GM12875 (cell line): Measurements from ENCODE around the gene PTPRS.

ENCODE experiments used
- H3K4me3 ChIP-seq: one replicate; pipeline ENCODE4 v1.5.1; 2011; ENCODE audit warnings: low read depth, low read length, control low read depth
- TF ChIP-seq, protein P1 (sequence below): IDR thresholded peaks from 2 replicates; pipeline ENCODE4 v1.5.1; 2011; ENCODE audit warnings: low read depth, mild to moderate bottlenecking, control low read depth, inconsistent platforms, low read length, moderate library complexity, borderline replicate concordance; ENCODE audit not compliant: insufficient read depth

PTPRS gene

DNA sequence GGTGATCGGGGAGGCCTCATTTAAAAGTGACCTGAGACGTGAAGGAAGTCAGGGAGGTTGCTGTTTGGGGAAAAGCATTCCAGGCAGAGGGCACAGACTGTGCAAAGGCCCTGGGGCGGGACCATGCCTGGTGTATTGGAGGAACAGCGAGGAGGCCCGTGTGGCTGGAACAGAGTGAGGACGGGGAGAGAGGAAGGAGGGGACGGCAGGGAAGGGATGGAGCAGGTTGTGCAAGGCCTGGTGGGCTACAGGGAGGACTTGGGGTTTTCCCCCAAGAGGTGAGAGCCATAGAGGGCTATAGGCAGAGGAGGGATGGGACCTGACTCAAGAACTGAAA is 17.2 kb downstream of the PTPRS start:
- H3K4me3 ChIP-seq = no peak overlapping the region
- TF ChIP-seq, protein P1, sequence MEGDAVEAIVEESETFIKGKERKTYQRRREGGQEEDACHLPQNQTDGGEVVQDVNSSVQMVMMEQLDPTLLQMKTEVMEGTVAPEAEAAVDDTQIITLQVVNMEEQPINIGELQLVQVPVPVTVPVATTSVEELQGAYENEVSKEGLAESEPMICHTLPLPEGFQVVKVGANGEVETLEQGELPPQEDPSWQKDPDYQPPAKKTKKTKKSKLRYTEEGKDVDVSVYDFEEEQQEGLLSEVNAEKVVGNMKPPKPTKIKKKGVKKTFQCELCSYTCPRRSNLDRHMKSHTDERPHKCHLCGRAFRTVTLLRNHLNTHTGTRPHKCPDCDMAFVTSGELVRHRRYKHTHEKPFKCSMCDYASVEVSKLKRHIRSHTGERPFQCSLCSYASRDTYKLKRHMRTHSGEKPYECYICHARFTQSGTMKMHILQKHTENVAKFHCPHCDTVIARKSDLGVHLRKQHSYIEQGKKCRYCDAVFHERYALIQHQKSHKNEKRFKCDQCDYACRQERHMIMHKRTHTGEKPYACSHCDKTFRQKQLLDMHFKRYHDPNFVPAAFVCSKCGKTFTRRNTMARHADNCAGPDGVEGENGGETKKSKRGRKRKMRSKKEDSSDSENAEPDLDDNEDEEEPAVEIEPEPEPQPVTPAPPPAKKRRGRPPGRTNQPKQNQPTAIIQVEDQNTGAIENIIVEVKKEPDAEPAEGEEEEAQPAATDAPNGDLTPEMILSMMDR = no peak

GRCh38 chr19:5321851-5322681 is 18.5 kb downstream of the PTPRS start:
- H3K4me3 ChIP-seq = peak overlapping the region; percentile 21
- TF ChIP-seq, protein P1 = peak; percentile 49

- TF ChIP-seq, protein P1 = no peak
- H3K4me3 ChIP-seq = no peak overlapping the region
Measured at GRCh38 chr19:5321066-5321642, 19.5 kb downstream of the PTPRS start.

DNA sequence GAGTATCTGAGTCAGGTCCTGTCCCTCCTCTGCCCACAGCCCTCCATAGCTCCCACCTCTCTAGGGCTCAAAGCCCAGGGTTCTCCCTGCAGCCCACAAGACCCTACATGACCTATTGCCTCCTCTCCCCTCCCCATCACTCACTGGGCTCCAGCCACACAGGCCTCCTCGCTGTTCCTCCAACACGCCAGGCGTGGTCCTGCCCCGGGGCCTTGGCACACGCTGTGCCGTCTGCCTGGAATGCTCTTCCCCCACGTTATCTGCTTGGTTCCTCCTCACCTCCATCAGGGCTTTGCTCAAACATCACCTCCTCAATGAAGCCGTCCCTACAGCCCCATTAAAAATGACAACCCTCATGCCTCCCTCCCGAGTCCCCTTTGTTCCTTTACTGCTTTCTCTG is 21.1 kb downstream of the PTPRS start:
- TF ChIP-seq, protein P1 = no peak
- H3K4me3 ChIP-seq = no peak overlapping the region

- TF ChIP-seq, protein P1 = no peak
- H3K4me3 ChIP-seq = no peak overlapping the region
Measured at GRCh38 chr19:5318306-5318705, 22.3 kb downstream of the PTPRS start.

- TF ChIP-seq, protein P1 = no peak
- H3K4me3 ChIP-seq = no peak overlapping the region
Measured at GRCh38 chr19:5317321-5317720, 23.3 kb downstream of the PTPRS start.

DNA sequence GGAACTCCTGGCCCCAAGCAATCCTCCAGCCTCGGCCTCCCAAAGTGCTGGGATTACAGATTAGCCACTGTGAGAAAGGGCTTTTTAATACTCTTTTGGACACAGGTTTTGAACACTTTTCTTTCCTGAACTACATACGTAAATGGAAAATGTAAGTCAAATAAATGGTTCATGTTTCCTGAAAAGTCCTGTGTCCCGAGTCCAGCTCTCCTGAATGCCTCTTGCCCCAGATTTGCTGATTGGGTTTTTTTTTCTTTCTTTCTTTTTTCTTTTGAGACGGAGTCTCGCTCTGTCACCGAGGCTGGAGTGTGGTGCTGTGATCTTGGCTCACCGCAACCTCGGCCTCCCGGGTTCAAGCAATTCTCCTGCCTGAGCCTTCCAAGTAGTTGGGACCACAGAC is 24.5 kb downstream of the PTPRS start:
- H3K4me3 ChIP-seq = no peak overlapping the region
- TF ChIP-seq, protein P1 = no peak
